HuH-7.5 (cell line): ENCODE results near the gene MYO9A.
"Not testable (repeated sequence)": the region's sequence is repeated elsewhere in the genome, so short reads cannot be mapped to it uniquely, and the experiment has no call there.

Source experiments
- DNase-seq: peaks from one replicate; pipeline ENCODE4 v3.0.0; 2011; ENCODE audit warnings: low spot score

The MYO9A gene

GRCh38 chr15:72042865-72043264, 75.1 kb downstream of the MYO9A start:
- no peak for DNase-seq

- DNase-seq = no peak
These were observed 75.9 kb downstream of the MYO9A start for GRCh38 chr15:72042054-72042453.

GRCh38 chr15:72037321-72037720, 80.6 kb downstream of the MYO9A start:
- DNase-seq = no peak

GRCh38 chr15:72034859-72035650, 82.9 kb downstream of the MYO9A start:
- no peak for DNase-seq

DNA sequence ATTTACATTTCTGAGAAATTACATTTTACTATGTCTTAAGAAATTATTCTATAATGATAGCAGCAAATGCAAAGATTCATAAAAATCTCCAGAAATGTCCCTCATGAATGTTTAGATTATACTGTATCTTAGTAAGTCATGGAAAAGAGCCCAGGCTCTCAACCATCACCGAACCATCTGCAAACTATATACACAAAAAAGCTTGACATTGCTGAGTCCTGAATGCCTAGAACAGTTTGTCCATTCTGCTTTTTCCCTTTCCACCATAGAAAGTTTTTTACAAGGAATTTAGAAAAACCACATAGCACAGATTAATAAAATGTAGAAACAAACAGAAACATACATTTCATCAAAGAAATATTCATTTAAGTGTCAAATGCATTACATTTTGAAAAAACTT, 83.6 kb downstream of the MYO9A start:
- DNase-seq = no peak

DNA sequence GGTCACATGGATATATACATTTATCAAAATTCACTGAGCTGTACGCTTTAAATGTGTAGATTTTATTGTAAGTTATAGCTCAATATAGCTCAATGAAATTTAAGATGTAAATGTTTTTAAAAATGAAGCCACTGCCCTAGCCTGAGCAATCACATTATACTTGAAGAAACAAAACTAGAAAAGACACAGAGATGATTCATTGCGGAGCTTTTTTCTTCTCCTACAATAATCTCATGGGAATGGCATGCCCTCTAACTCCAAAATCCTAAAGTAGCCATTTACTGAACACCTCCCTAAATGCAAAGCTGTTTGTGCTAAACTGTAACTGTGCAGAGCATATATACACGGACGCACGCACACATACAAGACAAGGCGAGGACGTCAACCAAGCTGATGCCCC, 84.2 kb downstream of the MYO9A start:
- DNase-seq = no peak

- DNase-seq = no peak
These were observed 84.7 kb downstream of the MYO9A start for GRCh38 chr15:72033285-72033684.

GRCh38 chr15:72021604-72022003, 96.3 kb downstream of the MYO9A start:
- DNase-seq = no peak

GRCh38 chr15:72020799-72021198, 97.2 kb downstream of the MYO9A start:
- DNase-seq = no peak

- not testable (repeated sequence) for DNase-seq
These were observed 103.4 kb downstream of the MYO9A start for GRCh38 chr15:72014555-72014954.

DNA sequence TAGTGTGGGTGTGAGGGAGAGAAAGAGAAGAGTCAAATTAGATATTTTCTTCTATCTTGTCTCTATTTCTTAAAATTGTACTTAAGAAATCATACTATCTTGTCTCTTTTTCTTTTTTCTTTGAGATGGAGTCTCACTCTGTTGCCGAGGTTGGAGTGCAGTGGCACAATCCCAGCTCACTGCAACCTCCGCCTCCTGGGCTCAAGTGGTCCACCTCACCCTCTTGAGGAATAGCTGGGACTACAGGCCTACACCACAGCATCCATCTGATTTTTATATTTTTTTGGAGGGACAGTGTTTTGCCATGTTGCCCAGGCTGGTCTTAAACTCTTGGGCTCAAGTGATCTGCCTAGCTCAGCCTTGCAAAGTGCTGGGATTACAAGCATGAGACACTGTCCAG, 104.2 kb downstream of the MYO9A start:
- DNase-seq = no peak

DNA sequence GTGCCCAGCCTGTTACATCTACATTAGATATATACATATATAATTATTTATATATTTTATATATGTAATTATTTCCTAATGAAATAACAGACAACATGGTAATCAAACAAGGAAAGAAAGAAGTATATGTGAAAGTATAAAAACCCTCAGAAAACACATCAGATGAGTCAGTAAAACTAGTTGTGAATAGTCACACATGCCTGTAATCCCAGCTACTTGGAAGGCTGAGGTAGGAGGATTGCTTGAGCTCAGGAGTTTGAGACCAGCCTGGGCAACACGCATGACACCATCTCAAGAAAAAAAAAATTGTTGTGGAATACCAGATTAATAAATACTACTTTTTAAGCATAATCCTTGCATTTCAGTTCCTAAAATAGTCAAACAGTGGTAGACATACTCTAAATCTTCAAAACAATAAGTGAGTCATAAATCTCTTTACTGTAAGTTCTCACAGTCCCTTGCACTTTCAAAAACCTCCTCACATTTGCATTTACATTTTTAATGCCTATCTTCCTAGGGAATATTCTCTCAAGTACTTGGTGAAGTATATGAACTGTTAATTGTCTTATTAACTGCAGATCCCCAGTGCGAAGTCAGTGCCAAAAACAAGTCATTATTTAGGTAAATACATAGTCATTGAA, 106.5 kb downstream of the MYO9A start:
- no peak for DNase-seq

DNA sequence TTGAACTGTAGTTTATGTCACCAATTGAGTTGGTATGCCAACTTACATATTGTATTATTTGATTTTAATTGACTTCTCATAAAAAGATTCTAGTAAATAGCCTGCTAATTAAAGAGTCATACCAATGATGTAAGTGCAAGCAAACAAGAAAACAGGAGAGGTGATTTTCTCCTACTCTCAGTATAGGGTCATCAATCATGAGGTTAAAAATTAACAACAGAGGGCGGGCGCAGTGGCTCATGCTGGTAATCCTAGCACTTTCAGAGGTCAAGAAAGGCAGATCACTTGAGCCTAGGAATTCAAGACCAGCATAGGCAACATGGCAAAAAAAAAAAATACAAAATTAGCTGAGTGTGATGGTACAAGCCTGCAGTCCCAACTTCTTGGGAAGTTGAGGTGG, 108.7 kb downstream of the MYO9A start:
- DNase-seq = peak; percentile 52

DNA sequence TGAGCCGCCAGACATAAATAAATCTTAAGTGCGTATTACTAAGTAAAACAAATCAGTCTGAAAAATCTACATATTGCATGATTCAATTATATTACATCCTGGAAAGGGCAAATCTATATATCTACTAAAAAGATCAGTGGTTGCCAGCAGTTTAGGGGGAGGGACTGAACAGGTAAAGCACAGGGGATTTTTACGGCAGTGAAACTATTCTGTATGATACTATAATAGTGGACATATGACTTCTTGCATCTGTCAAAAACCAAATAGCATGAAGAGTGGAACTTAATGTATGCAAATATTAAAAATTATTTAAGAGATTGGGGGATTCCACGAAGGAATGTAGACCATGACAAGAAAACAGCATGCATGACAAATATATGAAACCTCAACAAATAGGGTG, 111.6 kb downstream of the MYO9A start:
- DNase-seq = no peak

DNA sequence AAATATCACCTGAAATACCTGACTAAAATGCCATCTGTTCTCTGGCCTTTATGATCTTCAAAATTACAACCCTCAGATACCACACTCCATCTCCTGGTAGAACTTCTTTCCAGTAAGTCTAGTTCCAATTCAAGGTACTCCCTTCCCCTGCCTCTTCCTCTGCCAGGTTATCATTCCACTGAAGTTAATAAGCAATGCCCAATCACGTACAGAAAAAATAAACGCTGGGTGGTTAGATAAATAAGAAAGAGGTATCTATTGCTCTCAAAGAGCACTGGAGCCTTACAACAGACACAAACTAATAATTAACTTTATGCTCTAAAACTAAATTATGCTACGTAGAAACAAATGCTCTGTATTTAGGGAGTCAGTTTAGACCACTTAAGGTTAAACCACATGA, 112.5 kb downstream of the MYO9A start:
- DNase-seq = no peak

GRCh38 chr15:71999807-72000206, 118.1 kb downstream of the MYO9A start:
- DNase-seq = no peak

DNA sequence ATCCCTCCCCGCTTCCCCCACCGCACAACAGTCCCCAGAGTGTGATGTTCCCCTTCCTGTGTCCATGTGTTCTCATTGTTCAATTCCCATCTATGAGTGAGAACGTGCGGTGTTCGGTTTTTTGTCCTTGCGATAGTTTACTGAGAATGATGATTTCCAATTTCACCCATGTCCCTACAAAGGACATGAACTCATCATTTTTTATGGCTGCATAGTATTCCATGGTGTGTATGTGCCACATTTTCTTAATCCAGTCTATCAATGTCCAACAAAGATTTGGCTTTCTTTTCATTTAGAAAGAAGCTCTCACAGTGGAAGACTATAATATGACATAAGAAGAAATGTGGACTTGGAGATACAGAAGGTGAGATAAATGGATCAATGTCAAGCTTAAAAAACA, 119.2 kb downstream of the MYO9A start:
- not testable (repeated sequence) for DNase-seq

GRCh38 chr15:71997691-71998090, 120.3 kb downstream of the MYO9A start:
- DNase-seq = no peak

GRCh38 chr15:71975816-71976150, 142.2 kb downstream of the MYO9A start:
- no peak for DNase-seq

DNA sequence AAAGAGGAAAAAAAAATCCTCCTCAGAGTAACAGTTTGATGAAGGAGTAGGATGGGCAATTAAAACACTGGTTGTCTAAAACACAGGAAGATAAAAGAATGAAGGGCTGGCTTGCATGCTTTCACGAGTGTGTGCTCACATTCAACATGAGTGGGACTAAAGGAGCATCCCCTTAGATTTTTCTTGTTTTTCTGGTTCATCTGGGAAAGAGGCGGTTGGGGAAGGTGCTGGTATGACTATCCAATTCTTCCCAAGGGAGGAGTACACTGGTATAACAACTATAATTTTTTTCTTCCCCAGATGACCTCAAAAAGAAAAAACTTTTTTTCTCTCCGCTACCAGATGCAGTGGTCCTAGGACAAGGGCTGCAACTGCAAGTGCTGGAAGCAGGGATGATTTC, 143.7 kb downstream of the MYO9A start:
- DNase-seq = no peak

DNA sequence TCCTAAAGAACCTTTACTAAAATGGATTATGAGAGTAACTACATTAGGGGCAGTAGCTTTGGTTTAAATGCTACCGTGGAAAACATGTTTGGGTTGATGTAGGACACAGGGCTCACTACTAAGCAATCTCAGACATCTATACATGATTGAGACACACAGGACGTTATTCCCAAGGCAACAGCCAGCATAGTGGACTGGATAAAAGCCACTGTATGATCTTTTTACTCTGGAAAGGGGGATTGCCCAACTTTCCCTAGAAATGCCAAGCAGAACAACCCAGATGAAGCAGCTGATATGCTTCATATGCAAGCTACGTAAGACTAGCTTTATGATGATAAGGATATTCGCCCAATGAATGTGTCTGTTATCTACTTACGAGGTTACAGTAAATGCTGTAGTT, 144.6 kb downstream of the MYO9A start:
- no peak for DNase-seq

- DNase-seq = no peak
These were observed 146.0 kb downstream of the MYO9A start for GRCh38 chr15:71971905-71972304.

- no peak for DNase-seq
These were observed 147.5 kb downstream of the MYO9A start for GRCh38 chr15:71970435-71970834.

GRCh38 chr15:71962537-71962936, 155.4 kb downstream of the MYO9A start:
- DNase-seq = peak; percentile 18
